NT2/D1 (cell line): ENCODE measurements around the gene INKA2.

ENCODE experiments used
- SUZ12 ChIP-seq: IDR thresholded peaks from 2 replicates; pipeline ENCODE4 v1.6.1; 2011; ENCODE audit not compliant: insufficient read length, insufficient read depth; ENCODE audit errors: extremely low read depth
- YY1 ChIP-seq: IDR thresholded peaks from 2 replicates; pipeline ENCODE4 v1.6.1; 2011; ENCODE audit not compliant: insufficient read length, insufficient read depth
- ZNF274 ChIP-seq: IDR thresholded peaks from 2 replicates; pipeline ENCODE4 v1.6.1; 2011; ENCODE audit warnings: mild to moderate bottlenecking, low read depth, low read length

- TF ChIP-seq ZNF274 (no peak), YY1 (no peak), SUZ12 (no peak)
These were observed 12.1 kb downstream of the INKA2 start for GRCh38 chr1:111727056-111727455.
